Stimulated activated CD8-positive, alpha-beta memory T cell treated with anti-CD3 and anti-CD28 coated beads, Interleukin-12 subunit alpha, Interleukin-12 subunit beta, amount 100 ng/mL, for 1 hour (primary cell): ENCODE results near the gene IGFL2.

Experiments
- DNase-seq: peaks from one replicate; pipeline ENCODE4 v3.0.0-alpha.2; 2020; ENCODE audit warnings: low read depth

IGFL2 gene

DNA sequence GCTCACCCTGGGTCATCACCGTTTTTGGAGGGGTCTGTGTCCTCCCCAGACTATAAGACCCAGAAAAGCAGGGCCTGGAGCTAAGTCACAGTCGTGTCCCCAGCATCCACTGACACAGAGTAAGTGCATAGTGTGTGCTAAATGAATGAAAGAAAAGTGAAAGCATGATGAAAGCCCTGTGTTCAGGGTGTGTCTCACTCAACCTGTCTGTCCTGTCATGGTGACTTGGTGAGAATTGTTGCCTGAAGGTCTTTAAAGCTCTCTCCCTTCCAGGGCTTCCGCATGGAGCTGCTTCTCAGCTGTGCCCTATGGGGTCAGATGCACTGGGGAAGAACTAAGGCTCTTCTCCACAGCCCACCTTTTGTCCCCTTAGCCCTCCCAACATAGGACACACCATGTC is 61.0 kb downstream of the IGFL2 start:
- DNase-seq = no peak

DNA sequence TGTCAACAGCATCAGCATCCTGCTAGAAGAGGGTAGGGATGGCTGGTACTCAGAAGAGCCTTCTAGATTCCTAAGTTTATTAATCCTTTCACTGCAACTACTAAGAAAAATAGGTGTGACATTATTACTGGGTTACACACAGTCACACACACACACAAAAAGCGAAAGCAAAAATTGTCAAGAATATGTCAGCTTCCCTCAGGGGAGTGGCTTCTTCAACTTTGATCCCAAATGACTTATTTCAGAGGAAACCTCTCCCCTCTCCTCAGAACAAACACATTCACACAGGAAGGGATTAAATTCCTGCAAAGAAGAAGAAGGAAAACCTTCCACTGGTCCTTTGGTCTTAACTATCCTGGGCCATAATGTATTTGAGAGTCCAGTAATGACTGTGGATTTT is 61.4 kb downstream of the IGFL2 start:
- no peak for DNase-seq

DNA sequence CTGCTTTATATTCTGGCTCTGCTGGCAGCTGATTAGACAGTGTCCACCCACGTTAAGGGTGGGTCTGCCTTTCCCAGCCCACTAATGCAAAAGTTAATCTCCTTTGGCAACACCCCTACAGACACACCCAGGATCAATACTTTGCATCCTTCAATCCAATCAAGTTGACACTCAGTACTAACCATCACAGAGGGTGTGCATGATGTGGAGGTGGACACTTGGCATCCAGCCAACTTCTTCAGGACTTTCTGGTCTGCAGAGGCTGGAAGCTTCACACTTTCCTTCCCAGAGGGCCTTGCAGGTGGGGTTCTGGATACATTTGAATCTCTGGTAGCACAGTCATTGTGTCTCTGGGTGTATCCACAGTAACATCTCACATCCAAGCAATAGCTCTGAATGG is 62.6 kb downstream of the IGFL2 start:
- no peak for DNase-seq
